Measurements from ENCODE around the gene ZFR. TPM values are rescaled to one million over a fixed set of nuclear protein-coding genes. Genes with fewer than 3 reads are reported as not detected.
A peak's percentile ranks its signal among the peaks of the same experiment; 100 is the strongest.

Gene ZFR
- total RNA-seq, 1 donor from 2014 or later: 71.5 TPM

GRCh38 chr5:32421075-32421474, 23.5 kb downstream of the ZFR start:
- no peak for TF ChIP-seq CTCF (IDR thresholded peaks at IDR 0.05; ENCODE audit: unreplicated experiment)
- H3K9me3 Mint-ChIP-seq: peaks cover 11% of the 10 kb centered on the region
- H3K36me3 Mint-ChIP-seq: peaks cover 38% of the 10 kb centered on the region
- H3K27me3 Mint-ChIP-seq (ENCODE audit: low read depth): no peaks in the 10 kb centered on the region
- H3K4me3 Mint-ChIP-seq: no peak overlapping the region
- no peak for DNase-seq (ENCODE audit: low spot score in 2 of 2, unreplicated experiment in 2 of 2)
- H3K4me1 Mint-ChIP-seq: peaks cover 10% of the 10 kb centered on the region
- peak overlapping the region; percentile 39 for H3K27ac Mint-ChIP-seq

- peak overlapping the region; percentile 13 for H3K27ac Mint-ChIP-seq
Observed at GRCh38 chr5:32420506-32420905, 24.0 kb downstream of the ZFR start.

GRCh38 chr5:32419791-32420190, 24.7 kb downstream of the ZFR start:
- H3K4me3 Mint-ChIP-seq: no peak overlapping the region
- TF ChIP-seq CTCF (IDR thresholded peaks at IDR 0.05; ENCODE audit: unreplicated experiment): no peak
- peaks cover 8% of the 10 kb centered on the region for H3K9me3 Mint-ChIP-seq
- no peak for DNase-seq (ENCODE audit: low spot score in 2 of 2, unreplicated experiment in 2 of 2)
- peaks cover 10% of the 10 kb centered on the region for H3K4me1 Mint-ChIP-seq
- H3K36me3 Mint-ChIP-seq: peaks cover 39% of the 10 kb centered on the region
- no peaks in the 10 kb centered on the region for H3K27me3 Mint-ChIP-seq (ENCODE audit: low read depth)
- H3K27ac Mint-ChIP-seq: no peak overlapping the region

More at GRCh38 chr5:32420506-32420905, 24.0 kb downstream of the ZFR start:
- H3K4me3 Mint-ChIP-seq: no peak overlapping the region
- peaks cover 10% of the 10 kb centered on the region for H3K9me3 Mint-ChIP-seq
- no peaks in the 10 kb centered on the region for H3K27me3 Mint-ChIP-seq (ENCODE audit: low read depth)
- peaks cover 41% of the 10 kb centered on the region for H3K36me3 Mint-ChIP-seq
- DNase-seq (ENCODE audit: low spot score in 2 of 2, unreplicated experiment in 2 of 2): no peak
- peaks cover 10% of the 10 kb centered on the region for H3K4me1 Mint-ChIP-seq
- TF ChIP-seq CTCF (IDR thresholded peaks at IDR 0.05; ENCODE audit: unreplicated experiment): no peak

GRCh38 chr5:32413466-32414263, 30.9 kb downstream of the ZFR start:
- Mint-ChIP-seq H3K4me1 (no peaks in the 10 kb centered on the region), H3K27me3 (ENCODE audit: low read depth) (no peaks in the 10 kb centered on the region), H3K9me3 (no peaks in the 10 kb centered on the region), H3K27ac (peak overlapping the region; percentile 18), H3K4me3 (no peak overlapping the region), H3K36me3 (peaks cover 44% of the 10 kb centered on the region)
- TF ChIP-seq CTCF (IDR thresholded peaks at IDR 0.05; ENCODE audit: unreplicated experiment): no peak
- DNase-seq (ENCODE audit: low spot score in 2 of 2, unreplicated experiment in 2 of 2): no peak

GRCh38 chr5:32410630-32411029, 33.9 kb downstream of the ZFR start:
- no peak for TF ChIP-seq CTCF (IDR thresholded peaks at IDR 0.05; ENCODE audit: unreplicated experiment)
- peaks cover 31% of the 10 kb centered on the region for H3K36me3 Mint-ChIP-seq
- no peaks in the 10 kb centered on the region for H3K9me3 Mint-ChIP-seq
- H3K27me3 Mint-ChIP-seq (ENCODE audit: low read depth): no peaks in the 10 kb centered on the region
- DNase-seq (ENCODE audit: low spot score in 2 of 2, unreplicated experiment in 2 of 2): no peak
- H3K4me1 Mint-ChIP-seq: no peaks in the 10 kb centered on the region
- no peak overlapping the region for H3K4me3 Mint-ChIP-seq
- no peak overlapping the region for H3K27ac Mint-ChIP-seq

Data from mesothelial cell of epicardium (in vitro differentiated cells).